ENCODE data around the gene SLC26A4. TPM values are rescaled to one million over a fixed set of nuclear protein-coding genes. Genes with fewer than 3 reads are reported as not detected.

Gene SLC26A4
- total and polyA plus RNA-seq, 10 of the 15 experiments (the other 5 are each of a cell fraction or from before 2014, with no cell fraction given), result 0.01 to 0.18 (median 0.08) TPM; not detected in 5

DNA sequence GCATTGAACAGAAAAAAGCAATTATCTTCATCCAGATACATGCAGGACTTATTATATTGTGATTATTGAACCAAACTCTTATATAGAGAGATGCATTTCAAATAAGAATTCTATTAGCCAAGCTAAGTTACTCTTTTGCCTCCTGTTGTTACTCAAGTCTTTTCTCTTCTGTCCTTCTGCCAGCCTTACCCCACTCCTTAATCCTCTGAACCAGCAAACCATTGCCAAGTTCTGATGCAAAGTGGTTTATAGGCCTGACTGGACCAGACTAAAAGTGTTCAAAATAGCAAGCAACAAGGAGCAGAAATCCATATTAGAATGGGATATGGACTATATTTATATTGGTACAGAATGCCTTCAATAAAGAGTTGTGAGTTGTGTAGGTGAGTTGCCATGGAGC, 2.2 kb upstream of the SLC26A4 start:
- DNase-seq (ENCODE audit: low read depth, low spot score) (no peak), FAIRE-seq (no peak), ATAC-seq (no peak)
- BruUV-seq (replicated peaks), result no TSS peak
- SMC1A ChIA-PET (ENCODE audit: uncharacterized antibody, unreplicated experiment), result interaction anchor here (1.0 kb wide), 1 partner anchor 358 kb away, joined by 3 read pairs; no protein-coding TSS in a partner anchor
- no peak overlapping the region for H3K4me3 ChIP-seq
- CTCF ChIA-PET, result interaction anchor here (0.7 to 1.5 kb wide), 2 partner anchors 20 to 1311 kb away, joined by 3 to 4 read pairs; no protein-coding TSS in a partner anchor
- intact Hi-C loops (cut with micrococcal nuclease; ENCODE audit: unreplicated experiment), result no loop called here
- TF ChIP-seq STAT3 (IDR thresholded peaks at IDR 0.05; ENCODE audit: low read depth, low read length), result no peak
- no peak for TF ChIP-seq RUNX3 (IDR thresholded peaks at IDR 0.05; ENCODE audit: low read length)
- TF ChIP-seq, protein P1, sequence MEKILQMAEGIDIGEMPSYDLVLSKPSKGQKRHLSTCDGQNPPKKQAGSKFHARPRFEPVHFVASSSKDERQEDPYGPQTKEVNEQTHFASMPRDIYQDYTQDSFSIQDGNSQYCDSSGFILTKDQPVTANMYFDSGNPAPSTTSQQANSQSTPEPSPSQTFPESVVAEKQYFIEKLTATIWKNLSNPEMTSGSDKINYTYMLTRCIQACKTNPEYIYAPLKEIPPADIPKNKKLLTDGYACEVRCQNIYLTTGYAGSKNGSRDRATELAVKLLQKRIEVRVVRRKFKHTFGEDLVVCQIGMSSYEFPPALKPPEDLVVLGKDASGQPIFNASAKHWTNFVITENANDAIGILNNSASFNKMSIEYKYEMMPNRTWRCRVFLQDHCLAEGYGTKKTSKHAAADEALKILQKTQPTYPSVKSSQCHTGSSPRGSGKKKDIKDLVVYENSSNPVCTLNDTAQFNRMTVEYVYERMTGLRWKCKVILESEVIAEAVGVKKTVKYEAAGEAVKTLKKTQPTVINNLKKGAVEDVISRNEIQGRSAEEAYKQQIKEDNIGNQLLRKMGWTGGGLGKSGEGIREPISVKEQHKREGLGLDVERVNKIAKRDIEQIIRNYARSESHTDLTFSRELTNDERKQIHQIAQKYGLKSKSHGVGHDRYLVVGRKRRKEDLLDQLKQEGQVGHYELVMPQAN (conservative IDR thresholded peaks at IDR 0.05), result no peak
- TF ChIP-seq, protein P2, sequence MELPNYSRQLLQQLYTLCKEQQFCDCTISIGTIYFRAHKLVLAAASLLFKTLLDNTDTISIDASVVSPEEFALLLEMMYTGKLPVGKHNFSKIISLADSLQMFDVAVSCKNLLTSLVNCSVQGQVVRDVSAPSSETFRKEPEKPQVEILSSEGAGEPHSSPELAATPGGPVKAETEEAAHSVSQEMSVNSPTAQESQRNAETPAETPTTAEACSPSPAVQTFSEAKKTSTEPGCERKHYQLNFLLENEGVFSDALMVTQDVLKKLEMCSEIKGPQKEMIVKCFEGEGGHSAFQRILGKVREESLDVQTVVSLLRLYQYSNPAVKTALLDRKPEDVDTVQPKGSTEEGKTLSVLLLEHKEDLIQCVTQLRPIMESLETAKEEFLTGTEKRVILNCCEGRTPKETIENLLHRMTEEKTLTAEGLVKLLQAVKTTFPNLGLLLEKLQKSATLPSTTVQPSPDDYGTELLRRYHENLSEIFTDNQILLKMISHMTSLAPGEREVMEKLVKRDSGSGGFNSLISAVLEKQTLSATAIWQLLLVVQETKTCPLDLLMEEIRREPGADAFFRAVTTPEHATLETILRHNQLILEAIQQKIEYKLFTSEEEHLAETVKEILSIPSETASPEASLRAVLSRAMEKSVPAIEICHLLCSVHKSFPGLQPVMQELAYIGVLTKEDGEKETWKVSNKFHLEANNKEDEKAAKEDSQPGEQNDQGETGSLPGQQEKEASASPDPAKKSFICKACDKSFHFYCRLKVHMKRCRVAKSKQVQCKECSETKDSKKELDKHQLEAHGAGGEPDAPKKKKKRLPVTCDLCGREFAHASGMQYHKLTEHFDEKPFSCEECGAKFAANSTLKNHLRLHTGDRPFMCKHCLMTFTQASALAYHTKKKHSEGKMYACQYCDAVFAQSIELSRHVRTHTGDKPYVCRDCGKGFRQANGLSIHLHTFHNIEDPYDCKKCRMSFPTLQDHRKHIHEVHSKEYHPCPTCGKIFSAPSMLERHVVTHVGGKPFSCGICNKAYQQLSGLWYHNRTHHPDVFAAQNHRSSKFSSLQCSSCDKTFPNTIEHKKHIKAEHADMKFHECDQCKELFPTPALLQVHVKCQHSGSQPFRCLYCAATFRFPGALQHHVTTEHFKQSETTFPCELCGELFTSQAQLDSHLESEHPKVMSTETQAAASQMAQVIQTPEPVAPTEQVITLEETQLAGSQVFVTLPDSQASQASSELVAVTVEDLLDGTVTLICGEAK (IDR thresholded peaks at IDR 0.05; ENCODE audit: borderline replicate concordance), result no peak
- TF ChIP-seq GATAD2B (conservative IDR thresholded peaks at IDR 0.05; ENCODE audit: low read depth), result no peak
- TF ChIP-seq, protein P3, sequence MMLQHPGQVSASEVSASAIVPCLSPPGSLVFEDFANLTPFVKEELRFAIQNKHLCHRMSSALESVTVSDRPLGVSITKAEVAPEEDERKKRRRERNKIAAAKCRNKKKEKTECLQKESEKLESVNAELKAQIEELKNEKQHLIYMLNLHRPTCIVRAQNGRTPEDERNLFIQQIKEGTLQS (IDR thresholded peaks at IDR 0.05; ENCODE audit: borderline replicate concordance, extremely low read depth, low read depth, low read length), result no peak
- TF ChIP-seq EZH2 (IDR thresholded peaks at IDR 0.05; ENCODE audit: borderline replicate concordance, control insufficient read depth, low read depth, low read length), result no peak
- TF ChIP-seq ZSCAN29 (IDR thresholded peaks at IDR 0.05), result no peak
- TF ChIP-seq, protein P4, sequence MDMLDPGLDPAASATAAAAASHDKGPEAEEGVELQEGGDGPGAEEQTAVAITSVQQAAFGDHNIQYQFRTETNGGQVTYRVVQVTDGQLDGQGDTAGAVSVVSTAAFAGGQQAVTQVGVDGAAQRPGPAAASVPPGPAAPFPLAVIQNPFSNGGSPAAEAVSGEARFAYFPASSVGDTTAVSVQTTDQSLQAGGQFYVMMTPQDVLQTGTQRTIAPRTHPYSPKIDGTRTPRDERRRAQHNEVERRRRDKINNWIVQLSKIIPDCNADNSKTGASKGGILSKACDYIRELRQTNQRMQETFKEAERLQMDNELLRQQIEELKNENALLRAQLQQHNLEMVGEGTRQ (IDR thresholded peaks at IDR 0.05; ENCODE audit: borderline replicate concordance, low read depth, low read length), result no peak
- no peak for TF ChIP-seq EED (IDR thresholded peaks at IDR 0.05; ENCODE audit: low read depth)
- no peak for TF ChIP-seq BRCA1 (IDR thresholded peaks at IDR 0.05; ENCODE audit: low read depth, low read length)
- no peak overlapping the region for H3K9ac ChIP-seq (ENCODE audit: control insufficient read depth, insufficient read depth, low read length)
- H2AFZ ChIP-seq (ENCODE audit: control insufficient read depth, low read depth, low read length), result no peak overlapping the region
- no peak overlapping the region for H3K4me2 ChIP-seq (ENCODE audit: control insufficient read depth, insufficient read depth)
- RAD21 ChIA-PET (ENCODE audit: unreplicated experiment), result no interaction called here
- no peaks in the 10 kb centered on the region for H3K9me3 ChIP-seq (replicated peaks; ENCODE audit: control insufficient read depth, insufficient read depth, low read length)
- H3K27me3 ChIP-seq (replicated peaks in 1 of 2; ENCODE audit: control insufficient read depth in 2 of 2, insufficient read depth in 2 of 2, low read length in 1 of 2), result peaks cover 15 to 22% of the 10 kb centered on the region in 2 experiments
- POLR2A ChIA-PET, result no interaction called here
- H3K79me2 ChIP-seq (ENCODE audit: control insufficient read depth, insufficient read depth, low read length), result no peaks in the 10 kb centered on the region
- H4K20me1 ChIP-seq (ENCODE audit: control insufficient read depth, insufficient read depth), result no peaks in the 10 kb centered on the region
- no peaks in the 10 kb centered on the region for H3K36me3 ChIP-seq (ENCODE audit: control insufficient read depth in 2 of 2, insufficient read depth in 2 of 2, low read length in 1 of 2)
- in situ Hi-C loops (cut with MboI), result no loop called here
- H3K4me1 ChIP-seq (ENCODE audit: control insufficient read depth, insufficient read depth, low read length), result peaks cover 11% of the 10 kb centered on the region
- no peak overlapping the region for H3K27ac ChIP-seq (ENCODE audit: control insufficient read depth, insufficient read depth)
